HFFc6 (cell line): ENCODE results near the gene HAX1. TPM values are rescaled to one million over a fixed set of nuclear protein-coding genes. Genes with fewer than 3 reads are reported as not detected.

ENCODE experiments used
- DNase-seq: peaks from one replicate; pipeline ENCODE4 v3.0.0-alpha.2; 2018
- H3K27ac Mint-ChIP-seq: 2 replicates; pipeline ENCODE4 v1.8.0; 2020; ENCODE audit warnings: mild to moderate bottlenecking, mixed read lengths
- H3K27me3 Mint-ChIP-seq: 2 replicates; pipeline ENCODE4 v1.8.0; 2021; ENCODE audit warnings: mild to moderate bottlenecking, moderate library complexity, mixed read lengths; ENCODE audit not compliant: insufficient read depth
- H3K36me3 Mint-ChIP-seq: 2 replicates; pipeline ENCODE4 v1.8.0; 2021; ENCODE audit warnings: low read depth, mixed read lengths
- H3K4me1 Mint-ChIP-seq: 2 replicates; pipeline ENCODE4 v1.8.0; 2020; ENCODE audit warnings: low read depth, mixed read lengths
- H3K4me3 Mint-ChIP-seq: 2 replicates; pipeline ENCODE4 v1.8.0; 2020; ENCODE audit warnings: mild to moderate bottlenecking, moderate library complexity, mixed read lengths
- H3K9me3 Mint-ChIP-seq: 2 replicates; pipeline ENCODE4 v1.8.0; 2020; ENCODE audit warnings: mild to moderate bottlenecking, mixed read lengths
- CTCF ChIP-seq: fragments of 200-600 bp; sonication (generic); IDR thresholded peaks from 2 replicates; pipeline ENCODE4 v1.5.0; 2021; ENCODE audit warnings: antibody characterized with exemption, mild to moderate bottlenecking
- total RNA-seq, 6 experiments: library from RNA; stranded (reverse); fragmentation: NEBNext Ultra II Directional; extraction: Animal tissue kit (Norgen Biotek cat#: 25700); gene quantifications; 2 replicates in 1 of 6; 3 replicates in 5 of 6; pipeline ENCODE4 v1.2.3, GENCODE V29; 2021

Gene HAX1
- total RNA-seq, 6 experiments from 2014 or later = 107 to 119 (median 110) TPM

GRCh38 chr1:154324669-154325582 lies 52.5 kb downstream of the HAX1 start, which contains the start of gene ATP8B2:
ATP8B2 (plus strand) TSS chr1:154325525; CDS start chr1:154328142, 2,617 bp downstream.
- Mint-ChIP-seq H3K27ac (peak within 1 kb of the TSS; percentile 98), H3K27me3 (peaks cover 22% of the 10 kb centered on the region), H3K9me3 (no peaks in the 10 kb centered on the region), H3K4me3 (peak within 1 kb of the TSS; percentile 98), H3K36me3 (no peaks in the 10 kb centered on the region), H3K4me1 (peaks cover 32% of the 10 kb centered on the region)
- TF ChIP-seq CTCF = peak; percentile 97
- DNase-seq = peak; percentile 64

Other genes starting within 250 kb of the HAX1 start
- not detected for gene NUP210L, start 117.6 kb upstream of the HAX1 start, total RNA-seq
- gene TPM3, start 80.5 kb upstream of the HAX1 start, total RNA-seq = 100 to 1,000 TPM; 503 to 809 (median 701) TPM
- not detected for gene CFAP141, start 66.3 kb upstream of the HAX1 start, total RNA-seq
- 100 to 1,000 TPM; 197 to 257 (median 227) TPM for gene UBAP2L, start 51.7 kb upstream of the HAX1 start, total RNA-seq
- gene AQP10, start 48.5 kb downstream of the HAX1 start, total RNA-seq = not detected
- gene ATP8B2, start 52.9 kb downstream of the HAX1 start, total RNA-seq = 100 to 1,000 TPM in 4 of 6 experiments, 10 to 100 TPM in 2; 91.3 to 119 (median 107) TPM
- 1 to 10 TPM; 2.0 to 3.9 (median 2.3) TPM for gene IL6R, start 132.7 kb downstream of the HAX1 start, total RNA-seq
- gene TDRD10, start 229.6 kb downstream of the HAX1 start, total RNA-seq = not detected
- gene SHE, start 229.8 kb downstream of the HAX1 start, total RNA-seq = not detected